CD8-positive, alpha-beta memory T cell (primary cell): ENCODE measurements around the gene RYK. TPM values are rescaled to one million over a fixed set of nuclear protein-coding genes. Genes with fewer than 3 reads are reported as not detected.
"Not testable (repeated sequence)": the region's sequence is repeated elsewhere in the genome, so short reads cannot be mapped to it uniquely, and the experiment has no call there.

ENCODE experiments used
- CTCF ChIA-PET: fragments of 350-600 bp; sonication (Branson Sonifier 250); formaldehyde crosslinking; loops from one replicate; lab custom pipeline; 2021; ENCODE audit warnings: antibody characterized with exemption; lab: Charles Lee
- POLR2A ChIA-PET: fragments of 350-600 bp; sonication (Branson Sonifier 250); formaldehyde crosslinking; loops from one replicate; lab custom pipeline; 2021; ENCODE audit warnings: antibody characterized with exemption; lab: Charles Lee
- DNase-seq, 5 donors: peaks; one replicate each; pipeline versions ENCODE4 v3.0.0 to v3.0.0-alpha.2; 2020 to 2022; ENCODE audit warnings: mixed read lengths in 1 of 5
- H3K27ac ChIP-seq: one replicate; pipeline ENCODE4 v1.7.0; 2013; ENCODE audit warnings: low read depth, mild to moderate bottlenecking, low read length, moderate library complexity
- H3K27me3 ChIP-seq: 2 replicates; pipeline ENCODE4 v1.7.0; 2013; ENCODE audit warnings: low read length, mild to moderate bottlenecking; ENCODE audit not compliant: insufficient read depth, poor library complexity, severe bottlenecking
- H3K36me3 ChIP-seq: 2 replicates; pipeline ENCODE4 v1.7.0; 2013; ENCODE audit warnings: mild to moderate bottlenecking, low read length, moderate library complexity; ENCODE audit not compliant: insufficient read depth
- H3K4me1 ChIP-seq: 2 replicates; pipeline ENCODE4 v1.7.0; 2013; ENCODE audit warnings: mild to moderate bottlenecking, low read length, moderate library complexity; ENCODE audit not compliant: insufficient read depth
- H3K4me3 ChIP-seq: 2 replicates; pipeline ENCODE4 v1.7.0; 2013; ENCODE audit warnings: mild to moderate bottlenecking, low read length
- H3K9me3 ChIP-seq: 2 replicates; pipeline ENCODE4 v1.7.0; 2013; ENCODE audit warnings: mild to moderate bottlenecking, low read length
- H3K27ac Mint-ChIP-seq, 8 donors: one replicate each; pipeline ENCODE4 v1.8.0; 2020 to 2021; ENCODE audit warnings: mixed read lengths in 8 of 8, mild to moderate bottlenecking in 6 of 8, inconsistent platforms in 3 of 8, moderate library complexity in 3 of 8
- H3K27me3 Mint-ChIP-seq, 2 donors: one replicate each; pipeline ENCODE4 v1.8.0; 2020 to 2021; ENCODE audit warnings: mixed read lengths in 2 of 2, mild to moderate bottlenecking in 1 of 2, moderate library complexity in 1 of 2
- H3K36me3 Mint-ChIP-seq, 3 donors: one replicate each; pipeline ENCODE4 v1.8.0; 2020 to 2021; ENCODE audit warnings: mixed read lengths in 3 of 3, inconsistent platforms in 1 of 3, mild to moderate bottlenecking in 1 of 3
- H3K4me1 Mint-ChIP-seq, 3 donors: one replicate each; pipeline ENCODE4 v1.8.0; 2020 to 2021; ENCODE audit warnings: mixed read lengths in 3 of 3, inconsistent platforms in 1 of 3, mild to moderate bottlenecking in 1 of 3
- H3K4me3 Mint-ChIP-seq, 7 donors: one replicate each; pipeline ENCODE4 v1.8.0; 2020 to 2021; ENCODE audit warnings: mixed read lengths in 7 of 7, mild to moderate bottlenecking in 6 of 7, moderate library complexity in 4 of 7, inconsistent platforms in 2 of 7
- H3K9me3 Mint-ChIP-seq, 5 donors: one replicate each; pipeline ENCODE4 v1.8.0; 2020 to 2022; ENCODE audit warnings: mixed read lengths in 5 of 5, mild to moderate bottlenecking in 3 of 5, moderate library complexity in 2 of 5, inconsistent platforms in 1 of 5
- polyA plus RNA-seq: library from polyadenylated mRNA; unstranded; fragments of 300-500 nt; fragmentation: Illumina TruSeq; gene quantifications from one replicate; pipeline ENCODE4 v1.2.3, GENCODE V29; 2021
- total RNA-seq, 2 experiments: library from RNA; stranded (reverse); gene quantifications; one replicate each; pipeline ENCODE4 v1.2.3, GENCODE V29; 2021

Gene RYK
- total and polyA plus RNA-seq, 3 experiments from 2014 or later = 13.3 to 26.1 (median 23.0) TPM

DNA sequence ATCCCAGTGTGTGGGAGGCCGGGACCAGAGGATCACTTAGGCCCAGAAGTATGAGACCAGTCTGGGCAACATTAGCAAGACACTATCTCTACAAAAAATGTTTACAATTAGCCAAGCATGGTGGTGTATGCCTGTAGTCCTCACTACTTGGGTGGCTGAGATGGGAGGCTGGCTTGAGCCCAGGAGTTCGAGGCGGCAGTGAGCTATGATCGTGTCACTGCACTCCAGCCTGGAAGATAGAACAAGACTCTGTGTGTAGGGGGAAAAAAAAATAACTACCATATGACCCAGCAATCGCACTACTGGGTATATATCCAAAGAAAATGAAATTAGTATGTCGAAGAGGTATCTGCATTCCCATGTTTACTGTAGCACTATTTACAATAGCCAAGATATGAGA is 22.6 kb downstream of the RYK start:
- ChIA-PET CTCF (interaction anchor here (1.7 kb wide), 1 partner anchor 11 kb away, joined by 4 read pairs; no protein-coding TSS in a partner anchor), POLR2A (no interaction called here)
- H3K36me3 ChIP-seq = no peaks in the 10 kb centered on the region
- Mint-ChIP-seq H3K9me3 (no peaks in the 10 kb centered on the region), H3K4me1 (peaks cover 68 to 82% (median 77%) of the 10 kb centered on the region in 3 donors), H3K27ac (no peak overlapping the region), H3K4me3 (no peak overlapping the region), H3K36me3 (no peaks in the 10 kb centered on the region), H3K27me3 (no peaks in the 10 kb centered on the region)
- H3K27me3 ChIP-seq = no peaks in the 10 kb centered on the region
- H3K9me3 ChIP-seq = no peaks in the 10 kb centered on the region
- peaks cover 21% of the 10 kb centered on the region for H3K4me1 ChIP-seq
- DNase-seq = no peak
- no peak overlapping the region for H3K4me3 ChIP-seq
- no peak overlapping the region for H3K27ac ChIP-seq

DNA sequence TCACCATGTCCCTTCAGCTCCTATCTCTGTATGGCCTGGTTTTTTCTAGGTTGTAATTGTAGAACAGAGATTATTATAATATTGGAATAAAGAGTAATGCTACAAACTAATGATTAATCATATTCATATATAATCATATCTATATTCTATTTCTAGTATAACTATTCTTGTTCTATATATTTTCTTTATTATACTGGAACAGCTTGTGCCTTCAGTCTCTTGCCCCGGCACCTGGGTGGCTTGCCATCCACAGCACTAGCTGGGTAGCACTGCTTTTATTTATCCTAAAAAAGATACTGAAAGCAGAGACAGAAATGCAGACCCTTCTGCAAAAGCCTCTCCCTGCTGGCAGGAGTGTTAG is 25.9 kb downstream of the RYK start:
- H3K4me1 ChIP-seq, H3K4me3 ChIP-seq, H3K27me3 ChIP-seq, H3K27ac ChIP-seq, DNase-seq, H3K9me3 Mint-ChIP-seq, H3K27ac Mint-ChIP-seq, POLR2A ChIA-PET, H3K4me3 Mint-ChIP-seq, H3K36me3 ChIP-seq, H3K9me3 ChIP-seq, H3K27me3 Mint-ChIP-seq: not testable (repeated sequence)
- Mint-ChIP-seq H3K4me1 (peaks cover 46 to 59% (median 58%) of the 10 kb centered on the region in 3 donors), H3K36me3 (peaks cover 0 to 17% (median 0%) of the 10 kb centered on the region in 3 donors)
- CTCF ChIA-PET = interaction anchor here (1.0 to 2.1 kb wide), 5 partner anchors 12 to 249 kb away, joined by 3 to 7 read pairs (median 3); no protein-coding TSS in a partner anchor

DNA sequence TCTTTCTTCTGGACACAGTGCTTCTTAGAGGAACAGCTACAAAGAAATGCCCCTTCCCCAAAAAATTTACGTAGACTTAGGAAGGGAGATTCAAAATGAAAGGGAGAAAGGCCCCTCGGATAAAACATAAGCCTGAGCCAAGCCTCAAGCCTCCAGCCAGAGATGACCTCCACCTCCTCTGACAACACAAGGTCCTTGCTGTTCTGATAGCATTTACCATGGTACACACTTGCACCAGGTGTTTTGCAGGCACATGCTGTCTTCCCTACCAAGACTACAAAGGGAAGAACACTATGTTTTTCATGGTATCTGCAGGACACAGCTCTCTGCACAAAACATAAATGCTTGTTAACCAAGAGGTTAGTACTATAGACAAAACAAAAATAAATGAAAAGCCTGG is 27.8 kb downstream of the RYK start:
- H3K36me3 ChIP-seq = peaks cover 5% of the 10 kb centered on the region
- H3K36me3 Mint-ChIP-seq = peaks cover 0 to 29% (median 2%) of the 10 kb centered on the region in 3 donors
- no peak overlapping the region for H3K4me3 ChIP-seq
- CTCF ChIA-PET = interaction anchor here (2.5 kb wide), 1 partner anchor 10 kb away, joined by 13 read pairs; no protein-coding TSS in a partner anchor
- H3K27ac ChIP-seq = no peak overlapping the region
- no peaks in the 10 kb centered on the region for H3K27me3 ChIP-seq
- H3K4me3 Mint-ChIP-seq = no peak overlapping the region
- POLR2A ChIA-PET = no interaction called here
- no peaks in the 10 kb centered on the region for H3K9me3 ChIP-seq
- H3K4me1 Mint-ChIP-seq = peaks cover 35 to 40% (median 40%) of the 10 kb centered on the region in 3 donors
- no peak overlapping the region for H3K27ac Mint-ChIP-seq
- H3K27me3 Mint-ChIP-seq = no peaks in the 10 kb centered on the region
- no peaks in the 10 kb centered on the region for H3K9me3 Mint-ChIP-seq
- H3K4me1 ChIP-seq = peaks cover 7% of the 10 kb centered on the region
- no peak for DNase-seq

DNA sequence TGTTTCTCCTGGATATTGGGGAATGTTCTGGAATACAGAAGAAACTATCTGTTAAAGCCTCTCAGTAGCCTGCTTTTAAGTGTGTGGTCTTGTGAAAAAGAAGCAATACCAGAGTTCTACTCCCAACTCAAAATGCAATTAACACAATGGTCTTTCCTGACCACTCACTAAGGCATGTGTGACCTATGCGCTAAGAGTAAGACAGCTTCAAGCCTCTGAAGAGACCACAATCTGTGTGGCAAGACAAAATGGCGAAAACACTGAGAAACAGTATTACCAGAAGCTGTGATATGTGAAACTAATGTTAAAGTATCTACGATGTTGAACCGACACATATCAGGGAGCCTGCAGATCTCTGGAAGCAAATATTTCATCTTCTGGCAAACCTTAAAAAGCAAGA is 33.8 kb downstream of the RYK start:
- ChIA-PET CTCF (interaction anchor here (1.3 kb wide), 2 partner anchors 11 to 263 kb away, joined by 4 read pairs; no protein-coding TSS in a partner anchor), POLR2A (no interaction called here)
- H3K36me3 Mint-ChIP-seq = peaks cover 0 to 34% (median 2%) of the 10 kb centered on the region in 3 donors
- H3K9me3 ChIP-seq = no peaks in the 10 kb centered on the region
- no peak overlapping the region for H3K4me3 ChIP-seq
- H3K4me3 Mint-ChIP-seq = no peak overlapping the region
- H3K27ac ChIP-seq = no peak overlapping the region
- no peak for DNase-seq
- peaks cover 3% of the 10 kb centered on the region for H3K36me3 ChIP-seq
- no peaks in the 10 kb centered on the region for H3K27me3 Mint-ChIP-seq
- H3K4me1 ChIP-seq = no peaks in the 10 kb centered on the region
- H3K27me3 ChIP-seq = no peaks in the 10 kb centered on the region
- no peaks in the 10 kb centered on the region for H3K9me3 Mint-ChIP-seq
- peak overlapping the region in 1 of 8 donors; percentile 13 for H3K27ac Mint-ChIP-seq
- peaks cover 30 to 32% (median 31%) of the 10 kb centered on the region in 3 donors for H3K4me1 Mint-ChIP-seq

DNA sequence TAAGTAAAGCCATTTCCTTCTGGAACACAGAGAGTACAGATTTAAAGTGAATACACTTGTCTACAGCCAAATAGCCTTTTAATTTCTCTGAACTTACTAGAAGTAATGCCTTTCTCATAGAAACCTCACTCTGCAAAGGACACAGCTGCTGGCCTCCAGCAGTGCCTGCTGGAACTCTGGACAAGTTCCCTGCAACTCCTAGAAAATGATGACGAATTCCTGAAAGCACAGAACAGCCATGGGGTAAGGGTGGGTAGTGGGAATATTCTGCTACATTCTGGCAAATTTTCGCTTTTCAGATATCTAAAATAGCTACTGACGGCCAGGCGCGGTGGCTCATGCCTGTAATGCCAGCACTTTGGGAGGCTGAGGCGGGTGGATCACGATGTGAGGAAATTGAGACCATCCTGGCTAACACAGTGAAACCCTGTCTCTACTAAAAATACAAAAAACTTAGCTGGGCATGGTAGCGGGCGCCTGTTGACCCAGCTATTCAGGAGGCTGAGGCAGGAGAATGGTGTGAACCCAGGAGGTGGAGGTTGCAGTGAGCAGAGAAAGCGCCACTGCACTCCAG is 34.4 kb downstream of the RYK start:
- H3K4me1 Mint-ChIP-seq = peaks cover 30 to 32% (median 31%) of the 10 kb centered on the region in 3 donors
- no peak for DNase-seq
- H3K4me3 Mint-ChIP-seq = no peak overlapping the region
- H3K27ac ChIP-seq = no peak overlapping the region
- no peaks in the 10 kb centered on the region for H3K4me1 ChIP-seq
- H3K36me3 Mint-ChIP-seq = peaks cover 0 to 36% (median 2%) of the 10 kb centered on the region in 3 donors
- H3K9me3 Mint-ChIP-seq = no peaks in the 10 kb centered on the region
- ChIA-PET POLR2A (no interaction called here), CTCF (interaction anchor here (1.3 kb wide), 2 partner anchors 11 to 264 kb away, joined by 4 read pairs; no protein-coding TSS in a partner anchor)
- no peaks in the 10 kb centered on the region for H3K27me3 ChIP-seq
- no peaks in the 10 kb centered on the region for H3K27me3 Mint-ChIP-seq
- H3K4me3 ChIP-seq = no peak overlapping the region
- no peaks in the 10 kb centered on the region for H3K9me3 ChIP-seq
- H3K27ac Mint-ChIP-seq = peak overlapping the region in 1 of 8 donors; percentile 26
- H3K36me3 ChIP-seq = peaks cover 2% of the 10 kb centered on the region

DNA sequence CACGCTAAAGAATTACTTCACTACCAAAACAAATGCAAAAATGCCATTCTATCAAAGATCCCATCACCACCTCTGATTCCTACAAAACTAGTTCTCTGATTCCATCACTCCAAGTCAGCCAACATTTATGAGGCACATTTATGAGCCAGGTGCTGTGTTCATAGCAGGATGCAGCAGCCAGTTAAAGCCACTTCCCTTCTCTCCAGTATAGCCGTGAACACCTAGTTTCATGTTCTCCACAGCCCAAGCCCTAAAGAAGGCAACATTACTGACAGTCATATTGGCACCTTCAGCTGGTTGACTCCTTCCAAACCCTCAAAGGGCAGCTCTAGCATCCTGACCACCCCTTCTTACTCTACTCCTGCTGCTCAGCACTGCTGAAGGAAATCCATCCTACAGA is 36.4 kb downstream of the RYK start:
- ChIA-PET POLR2A (no interaction called here), CTCF (interaction anchor here (1.2 to 4.0 kb wide), 4 partner anchors 14 to 260 kb away, joined by 3 to 35 read pairs (median 17); no protein-coding TSS in a partner anchor)
- no peak overlapping the region for H3K27ac ChIP-seq
- peaks cover 27 to 32% (median 31%) of the 10 kb centered on the region in 3 donors for H3K4me1 Mint-ChIP-seq
- peak overlapping the region in 5 of 8 donors; percentile 7 to 59 (median 44) for H3K27ac Mint-ChIP-seq
- no peaks in the 10 kb centered on the region for H3K9me3 ChIP-seq
- no peaks in the 10 kb centered on the region for H3K27me3 ChIP-seq
- H3K36me3 Mint-ChIP-seq = peaks cover 0 to 41% (median 10%) of the 10 kb centered on the region in 3 donors
- no peaks in the 10 kb centered on the region for H3K27me3 Mint-ChIP-seq
- peaks cover 19% of the 10 kb centered on the region for H3K36me3 ChIP-seq
- H3K4me3 ChIP-seq = no peak overlapping the region
- H3K9me3 Mint-ChIP-seq = no peaks in the 10 kb centered on the region
- no peak for DNase-seq
- H3K4me3 Mint-ChIP-seq = no peak overlapping the region
- no peaks in the 10 kb centered on the region for H3K4me1 ChIP-seq

DNA sequence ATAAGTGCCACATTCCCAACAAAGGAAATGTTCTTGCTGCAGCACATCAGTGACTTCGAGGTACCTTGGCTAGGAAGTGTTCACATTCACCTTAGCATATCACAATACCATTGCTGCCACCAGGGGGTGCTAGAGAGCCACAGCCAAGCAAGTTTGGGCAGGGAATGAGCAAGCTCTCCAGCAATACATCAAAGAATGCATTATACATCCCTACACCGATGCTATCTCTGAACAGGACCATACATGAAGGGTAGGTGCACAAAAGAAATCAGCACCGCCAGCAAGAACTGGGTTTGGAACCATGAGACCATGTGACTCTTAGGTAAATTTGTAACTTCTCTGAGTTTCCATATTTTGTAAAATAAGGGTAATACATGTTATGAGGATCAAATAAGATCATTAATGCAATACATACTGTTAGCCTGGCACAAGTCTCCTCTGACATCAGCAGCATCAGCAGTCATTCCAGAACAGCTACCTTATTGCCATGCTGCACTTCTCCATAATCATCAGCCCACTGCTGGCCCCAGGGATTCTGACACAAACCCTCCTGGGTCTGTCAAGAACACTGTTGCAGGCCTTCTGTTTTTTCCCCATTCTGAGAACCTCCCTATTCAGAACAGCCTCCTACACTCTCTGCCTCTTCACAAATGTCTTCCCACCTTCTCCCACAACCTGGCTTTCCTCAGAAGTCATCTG is 37.5 kb downstream of the RYK start:
- H3K4me1 ChIP-seq = no peaks in the 10 kb centered on the region
- H3K27me3 ChIP-seq = no peaks in the 10 kb centered on the region
- CTCF ChIA-PET = interaction anchor here (0.5 to 4.0 kb wide), 31 partner anchors 9 to 316 kb away, joined by 3 to 35 read pairs (median 4); partner anchors contain the start of gene RYK
- Mint-ChIP-seq H3K27ac (peak overlapping the region in 4 of 8 donors; percentile 27 to 89 (median 55)), H3K9me3 (no peaks in the 10 kb centered on the region), H3K27me3 (no peaks in the 10 kb centered on the region), H3K4me3 (no peak overlapping the region), H3K36me3 (peaks cover 0 to 43% (median 10%) of the 10 kb centered on the region in 3 donors), H3K4me1 (peaks cover 24 to 32% (median 31%) of the 10 kb centered on the region in 3 donors)
- H3K36me3 ChIP-seq = peaks cover 24% of the 10 kb centered on the region
- no peak overlapping the region for H3K4me3 ChIP-seq
- peak; percentile 61 to 86 (median 79) for DNase-seq
- no peaks in the 10 kb centered on the region for H3K9me3 ChIP-seq
- POLR2A ChIA-PET = no interaction called here
- no peak overlapping the region for H3K27ac ChIP-seq

DNA sequence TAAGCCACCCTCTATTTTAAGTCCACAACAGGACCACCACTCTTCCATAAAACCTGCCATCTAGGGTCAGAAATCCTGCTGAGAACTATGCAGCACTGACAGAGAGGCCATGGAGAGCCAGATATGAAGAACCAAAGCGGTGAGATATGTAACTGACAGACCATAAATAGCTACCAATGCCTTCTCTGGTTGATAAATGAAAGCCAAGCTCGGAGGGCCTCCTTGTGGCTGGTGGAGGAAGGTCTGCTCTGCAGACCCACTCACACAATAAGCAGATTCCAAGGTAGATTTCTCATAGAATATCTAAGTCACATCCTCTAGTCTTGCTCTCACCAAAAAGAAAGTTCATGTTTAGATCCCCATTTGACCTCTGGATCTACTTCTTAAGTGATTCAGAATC is 38.9 kb downstream of the RYK start:
- Histone ChIP-seq H3K9me3 (no peaks in the 10 kb centered on the region), H3K27ac (no peak overlapping the region), H3K27me3 (no peaks in the 10 kb centered on the region), H3K4me1 (no peaks in the 10 kb centered on the region), H3K4me3 (no peak overlapping the region), H3K36me3 (peaks cover 24% of the 10 kb centered on the region)
- peaks cover 0 to 49% (median 10%) of the 10 kb centered on the region in 3 donors for H3K36me3 Mint-ChIP-seq
- H3K9me3 Mint-ChIP-seq = no peaks in the 10 kb centered on the region
- POLR2A ChIA-PET = no interaction called here
- peaks cover 19 to 24% (median 23%) of the 10 kb centered on the region in 3 donors for H3K4me1 Mint-ChIP-seq
- CTCF ChIA-PET = interaction anchor here (0.8 to 4.0 kb wide), 15 partner anchors 11 to 262 kb away, joined by 3 to 35 read pairs (median 5); no protein-coding TSS in a partner anchor
- no peak overlapping the region for H3K27ac Mint-ChIP-seq
- DNase-seq = no peak
- no peak overlapping the region for H3K4me3 Mint-ChIP-seq
- H3K27me3 Mint-ChIP-seq = no peaks in the 10 kb centered on the region
